GM21619 (cell line): Measurements from ENCODE around the gene ZNF3.
A peak's percentile ranks its signal among the peaks of the same experiment; 100 is the strongest.

Experiments used
- ATAC-seq: cut with Tn5 transposase; IDR thresholded peaks from one replicate; pipeline ENCODE4 v1.9.1; 2021; ENCODE audit not compliant: unreplicated experiment

Gene ZNF3

DNA sequence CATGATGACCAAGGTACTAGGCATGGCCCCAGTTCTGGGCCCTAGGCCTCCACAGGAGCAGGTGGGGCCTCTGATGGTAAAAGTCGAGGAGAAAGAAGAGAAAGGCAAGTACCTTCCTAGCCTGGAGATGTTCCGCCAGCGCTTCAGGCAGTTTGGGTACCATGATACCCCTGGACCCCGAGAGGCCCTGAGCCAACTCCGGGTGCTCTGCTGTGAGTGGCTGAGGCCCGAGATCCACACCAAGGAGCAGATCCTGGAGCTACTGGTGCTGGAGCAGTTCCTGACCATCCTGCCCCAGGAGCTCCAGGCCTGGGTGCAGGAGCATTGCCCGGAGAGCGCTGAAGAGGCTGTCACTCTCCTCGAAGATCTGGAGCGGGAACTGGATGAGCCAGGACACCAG lies 24.5 kb downstream of the ZNF3 start:
- no peak for ATAC-seq

DNA sequence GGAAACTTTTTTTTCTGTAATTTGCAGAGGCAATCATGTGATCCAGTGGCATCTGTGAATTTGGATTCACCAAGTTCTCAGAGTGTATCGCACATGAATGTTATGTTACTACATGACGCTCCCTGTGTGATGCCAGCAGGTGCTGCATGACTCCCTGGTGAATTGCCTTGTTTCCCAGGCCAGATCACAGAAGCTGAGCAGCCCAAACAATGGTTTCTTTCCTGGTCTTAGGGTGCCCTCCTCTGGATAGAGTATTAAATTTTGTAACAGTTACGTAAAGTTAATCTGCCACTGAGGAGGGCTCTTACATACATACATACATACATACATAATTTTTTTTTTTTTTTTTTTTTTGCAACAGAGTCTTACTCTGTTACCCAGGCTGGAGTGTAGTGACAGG lies 28.3 kb downstream of the ZNF3 start:
- no peak for ATAC-seq

DNA sequence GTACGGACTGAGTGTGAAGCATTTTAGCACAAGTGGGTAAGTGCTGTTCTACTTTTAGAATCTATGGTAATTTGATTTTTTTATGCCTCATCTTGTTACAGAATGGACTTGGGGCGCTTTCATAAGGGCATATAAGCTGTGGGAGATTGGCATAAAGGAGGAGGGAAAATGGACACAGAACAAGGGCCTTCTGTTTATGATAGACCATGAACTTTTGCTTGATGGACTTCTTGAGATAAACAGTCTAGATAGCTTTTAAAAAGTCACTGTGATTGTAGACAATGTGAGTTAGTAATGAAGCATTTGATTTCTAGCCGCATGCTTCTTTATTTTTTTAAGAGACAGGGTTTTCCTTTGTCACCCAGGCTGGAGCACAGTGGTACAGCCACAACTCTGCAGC lies 29.9 kb downstream of the ZNF3 start:
- no peak for ATAC-seq

DNA sequence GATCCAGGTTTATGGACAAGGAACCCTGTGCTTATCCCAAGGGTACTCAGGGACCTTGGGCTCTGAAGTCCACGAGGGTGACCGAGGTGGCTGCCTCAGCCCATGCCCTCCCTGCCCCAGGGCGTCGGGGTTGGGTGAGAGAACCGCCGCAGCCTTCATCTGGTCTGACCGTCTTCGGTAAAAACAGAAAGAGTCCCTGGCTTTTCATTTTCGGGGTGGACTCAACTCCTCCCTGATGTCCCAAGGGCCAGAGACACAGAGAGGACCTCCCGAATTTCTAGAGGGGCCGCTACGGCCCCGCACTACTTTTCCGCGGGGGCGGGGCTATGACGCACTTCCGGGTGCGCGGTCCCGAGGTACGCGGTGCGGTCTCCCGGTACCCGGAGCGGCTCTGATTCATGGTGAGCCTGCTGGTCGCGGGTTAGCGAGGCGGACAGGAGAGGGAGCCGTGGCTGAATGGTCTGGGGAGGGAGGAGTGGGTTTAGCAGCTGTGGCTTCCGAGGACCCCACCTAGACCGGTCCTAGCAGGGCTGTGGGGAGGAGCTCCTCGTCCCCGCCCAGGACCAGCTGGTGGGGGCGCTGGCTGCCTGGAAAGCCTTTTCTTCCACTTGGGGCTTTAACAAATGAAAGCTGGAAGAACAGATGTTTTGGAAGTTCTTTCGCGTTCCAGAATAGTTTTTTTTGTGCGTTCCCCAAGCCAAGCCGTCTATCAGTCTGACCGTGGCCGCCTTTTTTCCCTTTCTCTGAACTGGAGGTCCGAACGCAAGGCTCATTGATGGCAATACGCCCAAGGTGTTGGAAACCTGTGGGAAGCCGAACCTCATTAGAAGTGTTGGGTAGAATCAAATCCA lies 31.9 kb downstream of the ZNF3 start, which contains the start of gene ZSCAN21:
Gene ZSCAN21, plus strand, starts transcription at position 334 of the 851 bp plus-strand sequence. CDS start 7,233 bp downstream, outside the sequence.
- ATAC-seq, result peak; percentile 90

DNA sequence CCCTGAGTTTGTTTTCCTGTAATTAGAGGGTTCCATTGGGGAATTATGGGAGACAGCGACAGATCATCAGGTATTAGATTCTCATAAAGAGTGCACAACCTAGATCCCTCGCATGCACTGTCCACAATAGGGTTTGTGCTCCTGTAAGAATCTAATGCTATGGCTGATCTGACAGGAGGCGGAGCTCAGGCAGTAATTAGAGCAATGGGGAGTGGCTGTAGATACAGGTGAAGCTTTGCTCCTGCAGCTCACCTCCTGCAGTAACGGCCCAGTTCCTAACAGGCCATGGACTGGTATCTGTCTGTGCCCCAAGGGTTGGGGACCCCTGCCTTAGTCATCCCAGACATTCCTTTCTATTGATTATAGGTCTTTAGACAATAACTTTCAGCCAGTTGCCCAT lies 32.8 kb downstream of the ZNF3 start:
- ATAC-seq, result no peak

DNA sequence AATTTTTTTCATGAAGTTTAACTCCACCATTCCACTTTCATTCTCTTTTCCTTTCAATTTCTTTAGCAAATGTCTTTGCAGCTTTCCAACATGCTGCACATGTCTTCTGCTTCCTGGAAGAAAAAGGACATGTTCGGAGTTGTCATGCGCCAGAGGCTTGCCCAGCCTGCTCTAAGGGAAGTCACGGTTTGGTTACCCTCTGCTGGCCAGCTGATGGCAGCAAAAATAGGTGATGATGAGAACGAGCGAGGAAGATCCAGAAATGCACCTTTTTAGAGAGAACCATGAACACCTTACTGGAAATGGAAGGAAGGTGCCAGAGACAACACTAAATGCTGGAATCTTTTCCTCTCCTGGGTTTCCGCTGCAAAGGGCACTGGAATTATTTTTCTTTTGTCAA lies 36.8 kb downstream of the ZNF3 start:
- ATAC-seq, result no peak

DNA sequence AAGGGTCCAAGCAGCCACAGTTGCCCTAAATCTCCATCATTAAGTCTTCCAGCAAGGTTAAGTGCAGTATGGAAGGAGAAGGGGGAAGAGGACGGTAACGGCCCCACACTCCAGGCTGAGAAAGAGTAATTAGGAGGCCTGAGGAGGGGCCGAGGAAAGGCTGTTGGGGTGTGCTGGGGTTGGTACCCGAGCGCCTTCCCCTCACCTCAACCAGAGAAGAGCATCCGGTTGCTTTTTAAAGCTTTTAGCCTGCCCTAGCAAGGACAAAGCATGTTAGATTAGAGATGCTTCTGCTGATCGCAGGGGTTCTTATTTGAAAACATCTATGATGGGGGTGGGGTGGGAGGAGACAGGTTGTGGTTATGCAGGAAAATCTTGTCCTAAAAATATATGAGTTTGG lies 40.9 kb downstream of the ZNF3 start:
- no peak for ATAC-seq

DNA sequence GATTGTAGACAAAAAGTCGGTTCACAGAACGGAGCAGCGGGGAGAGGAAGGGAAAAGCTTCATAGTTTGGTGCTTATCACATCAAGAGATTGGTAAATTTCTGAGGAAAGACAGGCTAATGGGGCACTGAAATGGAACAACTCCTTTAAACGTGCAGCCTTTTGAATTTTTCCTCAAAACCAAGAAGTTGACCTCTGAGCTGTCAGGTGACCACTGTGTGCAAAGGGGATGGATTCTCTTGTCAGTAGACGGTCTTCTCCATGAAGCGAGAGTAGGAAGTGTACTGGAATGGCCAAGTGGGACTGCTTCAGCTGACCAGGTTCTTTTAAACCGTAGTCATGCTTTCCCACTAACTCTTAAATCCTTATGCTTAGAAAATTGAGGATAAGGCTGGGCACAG lies 43.2 kb downstream of the ZNF3 start:
- no peak for ATAC-seq

DNA sequence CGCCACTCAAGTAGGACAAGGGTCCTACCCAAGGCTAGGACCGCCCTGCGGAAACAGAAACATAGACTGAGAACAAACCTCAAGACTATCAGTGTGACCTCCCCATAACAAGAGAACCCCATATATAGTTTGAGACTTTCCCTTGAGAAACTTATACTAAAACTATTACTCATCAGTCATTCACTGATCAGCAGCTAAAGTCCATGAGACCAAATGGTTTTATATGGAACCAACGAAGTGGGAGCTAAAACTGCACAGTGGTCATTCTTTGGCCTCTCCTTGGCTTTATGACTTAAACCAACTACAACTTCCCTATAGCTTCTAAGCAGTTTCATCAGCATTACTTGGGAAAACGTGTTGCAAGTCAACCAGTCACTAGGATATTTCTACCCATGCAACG lies 45.6 kb downstream of the ZNF3 start:
- no peak for ATAC-seq

DNA sequence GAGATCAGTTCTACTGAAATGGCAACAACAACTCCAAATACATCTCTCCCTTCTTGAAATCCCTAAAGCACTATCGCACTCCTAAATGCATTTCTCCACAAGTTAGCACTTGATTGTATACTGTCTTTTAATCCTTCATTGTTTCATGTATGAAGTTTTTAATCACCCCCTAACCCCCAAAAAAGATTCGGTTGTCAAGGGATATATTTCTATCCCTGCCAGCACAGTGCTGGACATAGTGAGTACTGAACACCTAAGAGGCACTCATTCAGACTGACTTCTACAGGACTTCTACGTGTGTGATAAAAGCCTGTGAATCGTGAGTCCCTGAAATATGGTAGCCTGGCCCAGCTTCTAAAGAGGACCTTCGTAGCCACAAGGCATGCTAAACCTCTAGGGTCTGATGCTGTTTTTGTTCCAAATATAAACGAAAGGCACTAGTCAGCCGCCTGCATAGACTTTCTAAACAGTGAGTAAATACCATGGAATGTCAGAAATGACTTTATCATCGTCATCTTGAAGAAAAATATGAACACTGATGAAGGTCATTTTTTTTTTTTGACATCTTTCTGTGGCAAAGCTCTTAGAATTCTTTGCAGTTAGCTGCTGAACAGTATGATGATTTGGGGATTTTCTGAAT lies 46.5 kb downstream of the ZNF3 start:
- no peak for ATAC-seq

DNA sequence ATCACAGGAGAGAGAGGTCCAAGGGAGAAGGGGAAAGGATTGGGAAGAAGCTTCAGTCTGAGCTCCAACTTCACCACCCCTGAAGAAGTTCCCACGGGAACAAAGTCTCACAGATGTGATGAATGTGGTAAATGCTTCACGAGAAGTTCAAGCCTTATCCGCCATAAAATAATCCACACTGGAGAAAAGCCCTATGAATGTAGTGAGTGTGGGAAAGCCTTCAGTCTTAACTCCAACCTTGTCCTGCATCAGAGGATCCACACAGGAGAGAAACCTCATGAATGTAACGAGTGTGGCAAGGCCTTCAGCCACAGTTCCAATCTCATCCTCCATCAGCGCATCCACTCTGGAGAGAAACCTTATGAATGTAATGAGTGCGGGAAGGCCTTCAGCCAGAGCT lies 48.0 kb downstream of the ZNF3 start:
- no peak for ATAC-seq

DNA sequence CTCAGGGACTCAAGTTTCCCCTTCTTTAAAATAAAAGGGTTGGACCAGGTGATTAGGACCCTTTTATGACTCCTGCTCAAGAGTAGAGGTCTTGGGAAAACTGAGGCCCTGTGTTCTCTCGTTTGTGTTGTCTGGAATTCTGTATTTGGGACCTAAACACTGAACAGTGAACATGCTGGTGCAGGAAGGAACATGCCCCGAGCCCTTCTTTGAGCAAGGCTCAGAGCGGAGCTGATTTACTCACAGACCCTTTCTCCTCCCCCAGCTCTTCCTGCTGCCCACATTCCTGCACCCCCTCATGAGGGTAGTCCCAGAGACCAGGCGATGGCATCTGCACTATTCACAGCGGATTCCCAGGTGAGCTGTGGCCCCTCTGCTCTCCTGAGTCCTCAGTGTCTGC lies 51.9 kb downstream of the ZNF3 start:
- ATAC-seq, result no peak

DNA sequence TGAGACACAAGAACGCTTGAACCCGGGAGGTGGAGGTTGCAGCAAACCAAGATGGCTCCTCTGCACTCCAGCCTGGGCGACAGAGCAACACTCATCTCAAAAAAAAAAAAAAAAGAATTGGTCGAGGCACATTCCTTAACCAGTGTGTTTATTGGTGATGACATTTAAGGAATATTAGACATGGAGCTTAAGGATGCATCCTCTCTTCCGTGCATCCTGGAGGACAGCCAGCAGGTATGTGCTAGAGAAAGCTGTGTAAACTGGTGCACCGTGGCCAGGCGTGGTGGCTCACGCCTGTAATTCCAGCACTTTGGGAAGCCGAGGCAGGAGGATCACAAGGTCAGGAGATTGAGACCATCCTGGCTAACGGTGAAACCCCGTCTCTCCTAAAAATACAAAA lies 54.3 kb downstream of the ZNF3 start:
- no peak for ATAC-seq

DNA sequence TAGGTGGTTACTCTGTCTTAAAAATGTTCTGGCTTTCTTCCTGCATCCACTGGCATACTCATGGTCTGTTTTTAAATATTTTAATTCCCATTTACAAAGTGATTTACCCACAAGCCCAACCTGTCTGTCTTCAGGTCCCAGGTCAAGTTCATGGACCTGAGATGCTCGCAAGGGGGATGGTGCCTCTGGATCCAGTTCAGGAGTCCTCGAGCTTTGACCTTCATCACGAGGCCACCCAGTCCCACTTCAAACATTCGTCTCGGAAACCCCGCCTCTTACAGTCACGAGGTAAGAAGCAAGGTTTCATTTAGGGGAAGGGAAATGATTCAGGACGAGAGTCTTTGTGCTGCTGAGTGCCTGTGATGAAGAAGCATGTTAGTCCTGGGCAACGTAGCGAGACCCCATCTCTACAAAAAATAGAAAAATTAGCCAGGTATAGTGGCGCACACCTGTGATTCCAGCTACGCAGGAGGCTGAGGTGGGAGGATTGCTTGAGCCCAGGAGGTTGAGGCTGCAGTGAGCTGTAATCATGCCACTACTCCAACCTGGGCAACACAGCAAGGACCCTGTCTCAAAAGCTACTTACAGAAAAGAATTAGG lies 57.4 kb downstream of the ZNF3 start:
- no peak for ATAC-seq

DNA sequence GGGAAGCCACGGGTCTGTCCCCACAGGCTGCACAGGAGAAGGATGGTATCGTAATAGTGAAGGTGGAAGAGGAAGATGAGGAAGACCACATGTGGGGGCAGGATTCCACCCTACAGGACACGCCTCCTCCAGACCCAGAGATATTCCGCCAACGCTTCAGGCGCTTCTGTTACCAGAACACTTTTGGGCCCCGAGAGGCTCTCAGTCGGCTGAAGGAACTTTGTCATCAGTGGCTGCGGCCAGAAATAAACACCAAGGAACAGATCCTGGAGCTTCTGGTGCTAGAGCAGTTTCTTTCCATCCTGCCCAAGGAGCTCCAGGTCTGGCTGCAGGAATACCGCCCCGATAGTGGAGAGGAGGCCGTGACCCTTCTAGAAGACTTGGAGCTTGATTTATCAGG lies 58.0 kb downstream of the ZNF3 start:
- ATAC-seq, result no peak

DNA sequence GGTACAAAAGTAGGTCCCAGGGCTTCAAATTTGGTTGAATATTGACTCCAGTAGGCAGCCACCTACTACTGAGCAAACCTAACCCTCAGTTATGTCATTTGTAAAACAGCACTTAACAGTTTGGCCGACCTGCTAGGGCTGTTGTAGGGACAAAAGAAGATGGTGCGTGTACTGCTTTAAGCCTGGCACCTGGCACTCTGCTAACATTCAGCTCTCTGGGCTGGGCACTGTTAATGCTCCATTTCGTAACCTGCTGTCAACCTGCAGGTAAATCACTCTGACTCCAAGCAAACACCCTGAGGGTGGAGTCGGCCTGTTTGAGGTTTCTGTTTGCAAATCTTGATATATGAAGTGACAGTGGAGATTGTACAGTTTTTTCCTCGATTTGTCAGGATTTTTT lies 58.9 kb downstream of the ZNF3 start:
- ATAC-seq, result no peak

DNA sequence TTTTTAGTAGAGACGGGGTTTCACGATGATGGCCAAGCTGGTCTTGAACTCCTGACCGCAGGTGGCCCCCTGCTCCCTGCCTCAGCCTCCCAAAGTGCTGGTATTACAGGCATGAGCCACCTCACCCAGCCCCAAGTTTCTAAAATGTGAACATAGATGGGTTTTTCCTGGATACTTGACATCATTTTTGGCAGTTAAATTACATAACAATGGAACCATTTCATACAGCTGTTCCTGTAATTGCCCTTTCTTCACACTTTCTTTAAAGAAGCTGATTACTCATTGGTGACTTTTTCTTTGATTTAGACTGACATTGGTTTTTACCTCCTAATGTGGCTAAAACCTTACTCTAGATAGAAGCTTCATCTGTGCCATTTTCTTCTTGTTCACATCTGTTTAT lies 60.2 kb downstream of the ZNF3 start:
- ATAC-seq, result no peak
